HG03097 (cell line): Measurements from ENCODE around the gene MDN1.

ENCODE experiments used
- ATAC-seq: cut with Tn5 transposase; IDR thresholded peaks from one replicate; pipeline ENCODE4 v1.9.1; 2021; ENCODE audit not compliant: unreplicated experiment, low FRiP score

MDN1 gene

GRCh38 chr6:89711801-89712200 is 107.8 kb downstream of the MDN1 start:
- ATAC-seq: no peak

GRCh38 chr6:89708316-89708715 is 111.3 kb downstream of the MDN1 start:
- ATAC-seq: no peak

- no peak for ATAC-seq
These were observed 111.8 kb downstream of the MDN1 start for GRCh38 chr6:89707766-89708165.

GRCh38 chr6:89706121-89706520 is 113.5 kb downstream of the MDN1 start:
- no peak for ATAC-seq

GRCh38 chr6:89703292-89703691 is 116.3 kb downstream of the MDN1 start:
- no peak for ATAC-seq

- no peak for ATAC-seq
These were observed 117.2 kb downstream of the MDN1 start for GRCh38 chr6:89702349-89702748.

GRCh38 chr6:89695667-89696066 is 123.9 kb downstream of the MDN1 start:
- ATAC-seq: no peak

- ATAC-seq: no peak
These were observed 125.2 kb downstream of the MDN1 start for GRCh38 chr6:89694428-89694827.

- ATAC-seq: no peak
These were observed 126.4 kb downstream of the MDN1 start for GRCh38 chr6:89693207-89693606.

GRCh38 chr6:89692256-89692655 is 127.3 kb downstream of the MDN1 start:
- ATAC-seq: no peak

- ATAC-seq: no peak
These were observed 128.7 kb downstream of the MDN1 start for GRCh38 chr6:89690944-89691324.

GRCh38 chr6:89689732-89690131 is 129.9 kb downstream of the MDN1 start:
- ATAC-seq: no peak

- ATAC-seq: no peak
These were observed 131.3 kb downstream of the MDN1 start for GRCh38 chr6:89688328-89688727.

- ATAC-seq: no peak
These were observed 134.3 kb downstream of the MDN1 start for GRCh38 chr6:89685311-89685710.

- ATAC-seq: no peak
These were observed 136.6 kb downstream of the MDN1 start for GRCh38 chr6:89682991-89683390.

- ATAC-seq: no peak
These were observed 137.5 kb downstream of the MDN1 start for GRCh38 chr6:89681983-89682564.

- ATAC-seq: no peak
These were observed 139.0 kb downstream of the MDN1 start for GRCh38 chr6:89680551-89680950.

- ATAC-seq: no peak
These were observed 139.4 kb downstream of the MDN1 start for GRCh38 chr6:89680150-89680549.

- ATAC-seq: no peak
These were observed 140.1 kb downstream of the MDN1 start for GRCh38 chr6:89679215-89680120.

- ATAC-seq: no peak
These were observed 141.1 kb downstream of the MDN1 start for GRCh38 chr6:89678531-89678930.

- ATAC-seq: no peak
These were observed 143.4 kb downstream of the MDN1 start for GRCh38 chr6:89675949-89676748.
